ENCODE results near the gene NXN.

NXN gene

DNA sequence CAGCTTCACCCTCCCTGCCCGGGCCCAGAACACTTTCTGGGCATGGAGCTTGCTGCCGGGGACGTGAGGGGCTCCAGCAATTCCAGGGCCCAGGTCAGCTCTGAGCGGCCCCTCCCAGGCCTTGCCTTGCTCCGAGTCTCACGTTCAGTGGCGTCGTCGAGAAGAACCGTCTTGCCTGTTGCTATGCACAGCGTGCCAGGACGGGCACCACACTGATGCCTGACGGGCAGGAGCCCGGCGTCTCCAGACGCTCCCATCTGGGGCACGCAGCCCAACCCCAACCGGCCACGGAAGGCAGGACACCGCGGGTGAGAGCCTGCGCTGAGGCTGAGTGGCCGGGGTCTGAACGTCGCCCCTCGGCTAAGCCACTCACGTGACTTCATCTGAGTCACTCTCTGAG is 44.5 kb upstream of the NXN start:
- Histone ChIP-seq H3K27me3 (ENCODE audit: insufficient read depth, poor library complexity, severe bottlenecking) (no peaks in the 10 kb centered on the region), H3K4me3 (replicated peaks; ENCODE audit: insufficient read depth, low read length) (no peak overlapping the region), H3K27ac (replicated peaks) (no peak overlapping the region)
- DNase-seq (ENCODE audit: low read depth in 1 of 2, low spot score in 1 of 2), result no peak
- TF ChIP-seq SPI1 (IDR thresholded peaks at IDR 0.05; ENCODE audit: borderline replicate concordance, low read depth), result no peak
- no peak for TF ChIP-seq GABPA (IDR thresholded peaks at IDR 0.05; ENCODE audit: low read depth)
- no peak for TF ChIP-seq POLR2AphosphoS5 (IDR thresholded peaks at IDR 0.05; ENCODE audit: low read depth)
- TF ChIP-seq, protein P1, sequence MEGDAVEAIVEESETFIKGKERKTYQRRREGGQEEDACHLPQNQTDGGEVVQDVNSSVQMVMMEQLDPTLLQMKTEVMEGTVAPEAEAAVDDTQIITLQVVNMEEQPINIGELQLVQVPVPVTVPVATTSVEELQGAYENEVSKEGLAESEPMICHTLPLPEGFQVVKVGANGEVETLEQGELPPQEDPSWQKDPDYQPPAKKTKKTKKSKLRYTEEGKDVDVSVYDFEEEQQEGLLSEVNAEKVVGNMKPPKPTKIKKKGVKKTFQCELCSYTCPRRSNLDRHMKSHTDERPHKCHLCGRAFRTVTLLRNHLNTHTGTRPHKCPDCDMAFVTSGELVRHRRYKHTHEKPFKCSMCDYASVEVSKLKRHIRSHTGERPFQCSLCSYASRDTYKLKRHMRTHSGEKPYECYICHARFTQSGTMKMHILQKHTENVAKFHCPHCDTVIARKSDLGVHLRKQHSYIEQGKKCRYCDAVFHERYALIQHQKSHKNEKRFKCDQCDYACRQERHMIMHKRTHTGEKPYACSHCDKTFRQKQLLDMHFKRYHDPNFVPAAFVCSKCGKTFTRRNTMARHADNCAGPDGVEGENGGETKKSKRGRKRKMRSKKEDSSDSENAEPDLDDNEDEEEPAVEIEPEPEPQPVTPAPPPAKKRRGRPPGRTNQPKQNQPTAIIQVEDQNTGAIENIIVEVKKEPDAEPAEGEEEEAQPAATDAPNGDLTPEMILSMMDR (IDR thresholded peaks at IDR 0.05; ENCODE audit: insufficient read depth, low read length), result no peak

DNA sequence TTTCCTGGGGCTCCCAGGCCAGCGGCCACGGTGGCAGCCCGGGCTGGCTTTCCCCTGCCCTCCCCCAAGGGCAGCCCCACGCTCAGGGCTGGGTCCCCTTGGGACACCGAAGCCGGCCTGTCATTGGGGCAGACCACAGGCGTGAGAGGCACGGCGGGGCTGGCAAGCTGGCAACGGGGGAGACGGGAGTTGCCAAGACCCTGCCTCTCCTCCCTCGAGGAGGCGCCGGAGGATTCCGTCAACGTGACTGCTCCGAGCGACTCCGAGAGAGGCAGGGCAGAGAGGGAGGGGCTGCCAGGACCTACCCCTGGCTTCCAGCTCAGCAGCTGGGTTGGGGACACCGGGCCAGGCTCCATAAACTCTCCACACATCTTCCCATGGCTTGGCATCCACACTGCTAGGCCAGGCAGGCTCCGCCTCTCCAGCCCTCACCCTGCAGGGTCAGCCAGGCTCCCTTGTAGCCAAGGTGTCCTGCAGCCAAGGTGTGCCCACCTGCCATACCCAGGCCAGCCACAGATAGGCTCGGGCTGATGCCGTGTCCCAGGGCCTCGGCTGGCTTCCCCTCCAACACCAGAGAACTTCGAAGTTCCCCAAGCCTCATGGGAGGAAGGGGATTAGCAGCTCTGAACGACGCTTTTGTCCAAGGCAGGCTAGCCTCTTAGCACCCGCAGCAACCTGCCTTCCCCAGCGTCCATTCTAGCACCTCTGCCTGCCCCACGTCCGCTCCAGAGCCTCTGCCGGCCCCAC is 42.9 kb upstream of the NXN start:
- Histone ChIP-seq H3K27me3 (ENCODE audit: insufficient read depth, poor library complexity, severe bottlenecking) (no peaks in the 10 kb centered on the region), H3K27ac (replicated peaks) (no peak overlapping the region), H3K4me3 (replicated peaks; ENCODE audit: insufficient read depth, low read length) (no peak overlapping the region)
- TF ChIP-seq, protein P1 (IDR thresholded peaks at IDR 0.05; ENCODE audit: insufficient read depth, low read length), result no peak
- no peak for TF ChIP-seq GABPA (IDR thresholded peaks at IDR 0.05; ENCODE audit: low read depth)
- no peak for TF ChIP-seq POLR2AphosphoS5 (IDR thresholded peaks at IDR 0.05; ENCODE audit: low read depth)
- no peak for TF ChIP-seq SPI1 (IDR thresholded peaks at IDR 0.05; ENCODE audit: borderline replicate concordance, low read depth)
- no peak for TF ChIP-seq REST (IDR thresholded peaks at IDR 0.05; ENCODE audit: insufficient replicate concordance, low read depth)
- DNase-seq (ENCODE audit: low read depth in 1 of 2, low spot score in 1 of 2), result no peak

DNA sequence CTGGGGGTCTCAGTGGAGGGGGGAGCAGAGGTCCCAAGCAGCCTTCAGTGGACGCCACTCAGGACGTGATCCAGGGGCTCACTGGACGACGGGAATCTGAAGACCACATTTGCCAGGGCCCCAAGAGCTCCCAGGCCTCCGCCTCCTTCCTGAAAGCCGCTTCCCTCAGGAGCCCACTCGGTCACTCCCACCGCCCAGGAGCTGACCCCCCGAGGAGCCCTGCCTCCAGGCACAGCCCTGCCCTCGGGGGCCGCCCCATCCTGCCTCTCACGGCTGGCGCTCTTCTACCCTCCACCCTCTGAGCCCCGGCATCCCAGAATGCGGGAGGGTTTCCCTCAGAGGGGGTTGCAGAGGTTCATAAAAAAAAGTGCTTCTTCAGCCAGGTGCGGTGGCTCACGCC is 41.6 kb upstream of the NXN start:
- TF ChIP-seq GABPA (IDR thresholded peaks at IDR 0.05; ENCODE audit: low read depth) (no peak), REST (IDR thresholded peaks at IDR 0.05; ENCODE audit: insufficient replicate concordance, low read depth) (no peak), POLR2AphosphoS5 (IDR thresholded peaks at IDR 0.05; ENCODE audit: low read depth) (no peak), SPI1 (IDR thresholded peaks at IDR 0.05; ENCODE audit: borderline replicate concordance, low read depth) (no peak)
- TF ChIP-seq, protein P1 (IDR thresholded peaks at IDR 0.05; ENCODE audit: insufficient read depth, low read length), result no peak
- Histone ChIP-seq H3K27me3 (ENCODE audit: insufficient read depth, poor library complexity, severe bottlenecking) (no peaks in the 10 kb centered on the region), H3K4me3 (replicated peaks; ENCODE audit: insufficient read depth, low read length) (no peak overlapping the region), H3K27ac (replicated peaks) (no peak overlapping the region)
- no peak for DNase-seq (ENCODE audit: low read depth in 1 of 2, low spot score in 1 of 2)

Data from HL-60 (cell line).